CD4-positive, alpha-beta T cell treated with Interleukin-10 for 1 hour (primary cell): ENCODE data around the gene MAS1.
"Not testable (repeated sequence)": the region's sequence is repeated elsewhere in the genome, so short reads cannot be mapped to it uniquely, and the experiment has no call there.

ENCODE experiments used
- DNase-seq: peaks from one replicate; pipeline ENCODE4 v3.0.0-alpha.2; 2020

MAS1 gene

DNA sequence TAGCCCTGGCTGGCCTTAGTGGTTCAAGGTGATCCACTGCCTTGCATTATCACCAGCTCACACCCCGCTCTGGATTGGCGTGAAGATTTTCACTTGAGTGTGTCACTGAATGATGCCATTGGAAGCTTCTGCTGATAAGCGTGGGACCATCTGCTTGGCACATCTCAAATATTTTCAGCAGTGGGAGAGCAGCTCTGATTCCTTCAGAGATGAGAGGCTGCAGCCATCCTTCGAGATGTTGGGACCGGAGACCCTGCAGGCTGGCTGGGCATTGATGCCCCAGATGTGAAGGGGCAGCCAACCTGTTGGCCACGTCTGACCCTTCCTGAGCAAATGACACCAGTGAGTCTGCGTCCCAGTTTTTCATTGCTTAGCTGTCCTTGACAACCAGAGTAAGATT, at the start of gene MAS1:
Gene MAS1 (plus strand): TSS at position 197 of the 400 bp plus-strand sequence. CDS start 15,968 bp downstream, outside the sequence.
- DNase-seq: no peak

DNA sequence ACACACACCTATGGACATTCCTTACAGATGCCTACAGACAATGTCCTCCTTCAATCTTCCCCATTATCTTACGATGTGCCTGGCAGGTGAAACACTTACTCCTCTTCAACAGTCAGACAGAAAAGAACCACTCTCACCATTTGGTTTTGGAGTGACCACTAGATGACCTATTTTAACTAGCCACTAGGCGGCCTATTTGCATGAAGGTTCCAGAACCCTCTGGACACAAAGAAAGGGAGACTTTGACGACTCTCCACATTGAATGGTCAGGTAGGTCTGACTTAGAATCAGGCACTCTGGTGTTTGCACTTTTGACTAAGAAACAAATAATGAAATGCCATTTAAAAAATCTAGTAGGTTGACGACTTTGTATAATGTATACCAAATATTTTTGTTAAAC, 48.8 kb upstream of the MAS1 start:
- DNase-seq: no peak

DNA sequence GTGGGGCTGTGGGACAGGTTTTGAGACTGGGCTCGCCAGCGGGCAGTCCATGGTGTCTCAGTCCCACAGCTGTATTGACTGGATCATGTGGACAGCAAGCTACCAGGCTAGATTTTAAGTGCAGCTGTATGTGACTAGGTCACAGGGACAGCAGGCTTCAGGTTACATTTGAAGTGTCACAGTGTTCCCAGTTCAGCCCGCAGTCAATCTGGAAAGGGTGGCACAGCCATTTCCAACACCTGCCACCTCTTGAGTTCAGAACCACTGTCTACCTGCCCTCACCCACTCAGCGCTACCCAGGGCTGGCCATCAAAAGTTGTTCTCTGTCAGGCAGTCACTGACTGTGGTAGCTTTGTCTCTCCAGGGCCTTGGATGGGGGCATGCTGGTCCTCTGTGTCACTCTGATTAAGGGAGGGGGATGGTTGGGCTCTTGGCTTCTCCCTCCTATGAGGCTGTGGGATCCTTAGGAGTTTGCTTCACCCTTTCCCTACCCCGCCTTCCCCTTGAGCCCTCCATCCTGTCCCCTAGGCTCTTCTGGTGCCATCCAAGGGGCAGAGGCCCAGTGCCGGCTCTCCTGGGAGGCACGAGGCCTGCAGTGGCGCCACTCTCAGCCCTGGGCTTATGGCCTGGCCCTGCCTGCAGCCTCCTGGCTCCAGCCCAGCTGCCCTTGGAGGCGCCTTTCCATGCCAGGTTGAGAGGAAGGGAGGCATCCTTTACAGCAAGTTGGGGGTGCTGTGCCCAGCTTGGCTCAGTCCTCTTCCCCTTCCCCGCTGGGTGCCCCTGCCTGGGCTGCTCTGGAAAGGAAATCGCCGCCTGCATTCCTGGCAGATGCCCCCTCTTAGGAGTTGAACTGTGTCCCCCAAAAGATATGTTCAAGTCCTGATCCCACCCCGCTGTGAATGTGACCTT, 45.8 kb upstream of the MAS1 start:
- no peak for DNase-seq

DNA sequence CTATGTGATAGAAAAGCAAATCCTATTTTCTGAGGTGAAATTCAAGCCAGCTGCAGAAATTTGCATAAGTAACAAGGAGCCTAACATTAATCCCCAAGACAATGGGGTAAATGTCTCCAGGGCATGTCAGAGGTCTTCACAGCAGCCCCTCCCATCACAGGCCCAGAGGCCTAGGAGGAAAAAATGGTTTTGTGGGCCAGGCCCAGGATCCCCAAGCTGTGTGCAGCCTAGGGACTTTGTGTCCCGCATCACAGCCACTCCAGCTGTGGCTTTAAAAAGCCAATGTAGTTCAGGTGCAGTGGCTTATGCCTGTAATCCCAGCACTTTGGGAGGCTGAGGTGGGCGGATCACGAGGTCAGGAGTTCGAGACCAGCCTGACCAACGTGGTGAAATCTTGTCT, 42.2 kb upstream of the MAS1 start:
- DNase-seq: not testable (repeated sequence)

DNA sequence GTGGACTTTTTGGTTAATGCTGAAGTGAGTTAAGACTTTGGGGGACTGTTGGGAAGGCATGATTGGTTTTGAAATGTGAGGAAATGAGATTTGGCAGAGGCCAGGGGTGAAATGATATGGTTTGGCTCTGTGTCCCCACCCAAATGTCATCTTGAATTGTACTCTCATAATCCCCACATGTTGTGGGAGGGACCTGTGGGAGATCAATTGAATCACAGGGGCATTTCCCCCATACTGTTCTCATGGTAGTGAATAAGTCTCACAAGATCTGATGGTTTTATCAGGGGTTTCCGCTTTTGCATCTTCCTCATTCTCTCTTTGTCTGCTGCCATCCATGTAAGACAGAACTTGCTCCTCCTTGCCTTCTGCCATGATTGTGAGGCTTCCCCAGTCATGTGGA, 40.9 kb upstream of the MAS1 start:
- DNase-seq: not testable (repeated sequence)

DNA sequence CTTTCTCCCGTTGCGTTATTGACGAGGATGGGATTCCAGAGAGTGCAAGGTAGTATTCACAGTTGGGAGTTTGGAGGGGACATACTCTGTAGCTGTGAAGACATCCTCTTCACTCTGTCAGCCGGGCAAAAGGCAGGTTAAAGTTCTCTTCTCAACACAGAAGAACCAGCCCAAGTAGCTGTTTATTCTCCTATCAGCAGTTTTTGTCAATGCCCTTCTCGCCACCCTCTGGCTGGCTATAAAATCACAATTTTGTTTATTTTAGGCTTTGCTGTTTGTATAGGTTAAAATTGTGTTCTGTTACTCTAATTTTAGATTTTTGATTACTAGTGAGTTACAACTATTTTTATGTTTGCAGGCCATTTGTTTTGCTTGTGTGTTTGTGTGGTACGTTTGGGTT, 37.9 kb upstream of the MAS1 start:
- peak; percentile 40 for DNase-seq

DNA sequence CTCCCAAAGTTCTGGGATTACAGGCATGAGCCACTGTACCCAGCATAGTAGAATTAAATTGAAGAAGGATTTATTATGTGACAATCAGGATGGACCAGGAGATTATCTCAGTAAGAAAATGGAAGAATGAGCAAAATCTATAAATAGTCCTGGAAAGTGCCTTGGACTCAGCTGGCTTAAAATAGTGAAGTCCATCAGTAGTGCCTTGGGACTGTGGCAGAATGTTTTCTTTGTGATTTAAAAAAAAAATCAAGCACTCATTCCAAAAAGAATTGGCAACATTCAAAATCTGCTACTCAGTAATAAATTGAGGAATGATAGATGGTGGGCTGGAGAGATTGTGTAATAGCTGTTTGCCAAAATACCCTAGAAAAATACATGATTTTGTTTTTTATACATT, 37.0 kb upstream of the MAS1 start:
- no peak for DNase-seq

DNA sequence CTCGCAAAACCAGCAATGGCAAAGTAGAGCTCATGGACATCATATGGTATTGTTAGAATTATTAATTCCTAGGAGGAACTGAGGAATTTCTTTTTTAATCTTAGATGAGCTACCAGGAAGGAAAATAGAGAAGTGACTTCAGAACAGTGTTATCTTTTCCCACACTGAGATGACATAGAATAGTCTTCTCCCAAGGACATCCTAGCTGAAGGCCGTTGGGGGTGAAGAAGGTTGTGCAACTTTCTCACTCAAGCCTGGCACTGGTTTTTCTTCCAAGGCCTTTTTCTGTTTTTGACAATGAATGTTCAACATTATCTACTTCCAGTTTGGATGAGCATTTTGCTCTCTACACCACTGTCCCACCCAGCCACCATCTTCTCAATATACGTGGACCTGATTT, 35.8 kb upstream of the MAS1 start:
- no peak for DNase-seq

DNA sequence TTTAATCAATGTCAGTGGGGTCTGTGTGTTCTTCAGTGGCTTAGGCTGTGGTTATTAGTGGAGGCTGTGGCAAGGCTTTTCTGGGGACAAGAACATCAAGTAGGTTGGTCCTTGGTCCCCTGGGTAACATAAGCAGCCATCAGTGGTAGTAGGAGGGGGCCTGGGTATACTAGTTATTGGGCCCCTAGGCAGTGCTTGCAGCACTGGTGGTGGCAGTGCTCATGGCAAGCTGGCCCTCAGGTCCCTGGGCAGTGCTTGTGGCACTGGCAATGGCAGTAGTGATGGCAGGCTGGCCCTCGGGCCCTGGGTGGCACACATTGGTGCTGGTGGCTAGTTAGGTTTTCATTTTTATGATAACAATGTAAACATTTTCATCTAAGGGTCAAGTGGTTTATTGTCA, 32.5 kb upstream of the MAS1 start:
- no peak for DNase-seq

DNA sequence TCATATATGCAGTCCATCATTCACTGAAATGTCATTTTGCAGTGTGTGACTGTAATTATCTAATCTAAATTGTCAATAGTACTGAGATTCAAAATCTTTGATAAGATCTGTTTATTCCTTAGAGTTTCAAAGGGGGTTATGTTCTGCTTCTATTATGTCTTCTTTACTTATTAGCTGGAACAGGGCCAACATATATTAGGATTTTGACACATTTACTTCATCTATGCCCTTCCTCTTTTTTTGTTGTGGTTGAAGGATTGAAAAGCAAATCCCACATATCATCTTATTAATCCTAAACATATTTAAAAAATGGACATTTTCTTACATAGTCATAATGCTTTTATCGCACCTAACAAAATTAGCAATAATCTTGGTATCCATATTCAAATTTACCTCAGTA, 30.3 kb upstream of the MAS1 start:
- no peak for DNase-seq

DNA sequence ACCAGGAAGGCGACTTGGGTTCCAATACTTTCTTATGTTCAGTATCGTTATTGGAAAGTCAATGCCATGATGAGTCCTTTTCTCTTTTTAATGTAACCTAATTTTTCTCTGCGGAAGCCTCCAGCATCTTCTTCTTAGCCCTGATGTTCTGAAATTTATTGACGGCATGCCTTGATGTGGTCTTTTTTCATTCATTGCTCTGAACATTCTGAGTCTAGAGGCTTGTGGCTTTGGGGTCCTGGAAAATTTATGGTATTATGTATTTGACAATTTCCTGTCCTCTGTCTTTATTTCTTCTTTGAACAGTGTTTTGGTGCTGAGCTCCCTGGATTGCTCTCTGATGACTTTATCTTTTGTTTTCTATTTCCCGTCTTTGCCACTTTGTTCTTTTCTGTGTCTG, 28.7 kb upstream of the MAS1 start:
- peak; percentile 9 for DNase-seq

DNA sequence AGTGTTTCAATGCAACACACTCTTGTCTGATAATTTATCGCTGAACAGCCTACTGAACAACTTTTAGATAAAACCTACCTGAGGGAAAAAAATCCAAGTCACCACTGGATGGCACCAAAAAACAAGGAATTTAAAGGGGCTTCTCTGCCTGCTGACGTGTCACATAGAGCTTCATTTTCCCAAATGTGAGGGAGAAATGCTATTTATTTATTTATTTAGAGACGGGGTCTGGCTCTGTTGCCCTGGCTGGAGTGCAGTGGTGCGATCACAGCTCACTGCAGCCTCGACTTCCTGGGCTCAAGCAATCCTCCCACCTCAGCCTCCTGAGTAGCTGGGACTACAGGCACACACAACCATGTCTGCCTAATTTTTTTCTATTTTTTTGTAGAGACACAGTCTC, 27.4 kb upstream of the MAS1 start:
- DNase-seq: peak; percentile 53

DNA sequence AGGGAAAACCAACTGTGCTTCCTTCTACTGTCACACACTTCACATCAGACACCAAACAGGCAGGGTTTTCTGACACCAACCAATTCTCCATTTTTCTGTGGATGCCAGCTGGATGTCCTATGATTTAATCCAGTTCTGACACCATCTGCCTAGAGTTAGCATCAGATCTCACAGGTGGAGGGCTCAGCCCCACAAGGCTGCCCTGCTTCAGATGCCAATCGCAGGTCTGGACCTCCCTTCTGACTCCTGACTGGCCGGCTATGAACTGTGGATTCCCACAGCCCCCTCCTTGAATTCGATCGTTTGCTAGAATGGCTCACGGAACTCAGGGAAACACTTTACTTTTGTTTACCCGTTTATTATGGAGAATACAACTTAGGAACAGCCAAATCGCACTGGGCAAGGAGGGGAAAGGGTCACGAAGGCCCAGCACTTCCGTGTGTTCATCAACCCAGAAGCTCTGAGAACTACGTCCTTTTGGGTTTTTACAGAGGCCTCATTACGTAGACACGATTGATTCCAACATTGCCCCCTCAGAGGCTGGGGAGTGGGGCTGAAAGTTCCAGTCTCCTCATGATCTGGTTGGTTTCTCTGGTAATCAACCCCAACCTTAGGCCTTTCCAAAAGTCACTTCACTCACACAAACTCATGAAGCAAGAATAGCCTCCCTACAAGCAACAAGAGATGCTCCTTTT, 25.4 kb upstream of the MAS1 start:
- no peak for DNase-seq

DNA sequence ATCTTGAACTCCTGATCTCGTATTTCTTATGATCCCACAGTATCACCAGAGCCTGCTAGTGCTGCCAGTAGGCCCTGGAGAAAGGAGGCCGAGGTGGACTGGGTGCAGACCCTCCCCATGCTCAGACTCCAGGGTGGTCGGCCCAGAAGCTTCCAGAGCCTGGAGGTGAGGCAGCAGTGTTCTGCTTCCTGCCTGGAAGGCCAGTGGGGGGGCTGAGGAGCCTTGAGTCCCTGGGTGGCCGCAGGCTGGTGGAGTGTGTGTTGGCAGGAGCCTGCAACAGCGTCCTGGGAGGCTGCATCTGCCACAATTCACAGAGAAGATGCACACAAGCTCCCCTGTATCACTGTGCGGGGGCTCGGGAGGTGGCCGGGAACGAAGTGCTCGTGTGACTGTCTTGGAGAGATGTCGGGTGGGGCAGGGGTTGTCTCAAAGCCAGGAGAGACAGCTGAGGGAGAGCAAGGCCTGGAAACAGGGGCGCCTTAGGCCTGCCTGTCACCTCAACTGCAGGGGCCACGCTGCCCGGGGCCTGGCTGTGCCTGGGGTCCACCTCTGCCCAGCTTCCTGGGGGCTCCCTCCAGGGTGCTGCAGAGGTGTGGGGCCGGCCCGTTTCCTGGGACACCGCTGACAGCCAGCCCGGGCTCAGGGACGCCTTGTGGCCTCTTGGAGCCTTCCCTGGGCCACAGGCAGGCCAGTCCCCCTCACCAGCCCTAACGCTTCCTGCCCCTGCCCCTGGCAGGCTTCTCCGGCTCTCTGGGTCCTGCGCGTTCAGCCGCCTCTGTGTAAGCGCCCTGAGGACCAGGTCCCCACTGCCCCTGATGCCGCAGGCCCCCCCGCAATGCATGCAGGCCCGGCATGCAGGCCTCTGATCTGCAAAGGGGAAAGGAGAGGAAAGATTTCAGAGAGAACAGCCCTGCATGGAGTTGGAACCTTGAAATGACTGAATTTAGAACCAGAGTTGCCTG, 24.2 kb upstream of the MAS1 start:
- DNase-seq: no peak

DNA sequence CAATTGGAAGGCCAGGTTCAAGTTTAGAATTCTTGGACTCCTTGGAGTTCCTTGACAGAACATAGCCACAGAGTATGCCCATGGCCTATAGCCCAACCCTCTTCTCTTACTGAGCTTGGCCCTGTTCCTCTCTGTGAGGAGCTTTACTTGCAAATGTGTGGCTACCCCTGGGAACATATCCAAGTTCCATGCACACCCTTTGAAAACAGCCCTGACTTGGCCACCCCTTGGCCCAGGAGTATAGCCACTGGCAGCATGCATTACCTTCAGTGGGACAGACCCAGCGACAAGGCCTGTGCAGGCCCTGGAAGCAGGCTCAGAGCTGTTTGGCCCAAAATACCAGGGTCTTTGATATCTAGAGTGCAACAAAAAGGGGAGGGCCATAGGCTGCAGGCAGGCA, 19.5 kb upstream of the MAS1 start:
- no peak for DNase-seq

DNA sequence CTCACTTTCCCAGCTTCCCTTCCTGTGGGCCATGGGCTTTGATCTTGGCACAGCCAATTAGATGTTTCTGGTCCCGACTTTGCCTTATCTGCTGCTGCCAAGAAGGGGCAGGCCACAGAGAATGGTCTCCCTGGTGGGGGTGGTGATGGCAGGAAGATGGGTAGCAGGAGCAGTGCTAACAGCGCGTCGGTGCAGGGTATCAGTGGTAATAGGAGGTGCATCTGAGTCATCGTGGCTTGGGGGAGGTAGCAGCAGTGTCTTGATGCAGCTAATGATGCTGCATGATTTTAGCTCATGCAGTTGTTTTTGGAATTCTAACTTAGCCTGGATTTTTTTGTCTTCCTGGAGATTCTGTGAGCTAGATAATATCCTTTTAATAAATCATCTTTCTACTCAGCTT, 18.9 kb upstream of the MAS1 start:
- no peak for DNase-seq

DNA sequence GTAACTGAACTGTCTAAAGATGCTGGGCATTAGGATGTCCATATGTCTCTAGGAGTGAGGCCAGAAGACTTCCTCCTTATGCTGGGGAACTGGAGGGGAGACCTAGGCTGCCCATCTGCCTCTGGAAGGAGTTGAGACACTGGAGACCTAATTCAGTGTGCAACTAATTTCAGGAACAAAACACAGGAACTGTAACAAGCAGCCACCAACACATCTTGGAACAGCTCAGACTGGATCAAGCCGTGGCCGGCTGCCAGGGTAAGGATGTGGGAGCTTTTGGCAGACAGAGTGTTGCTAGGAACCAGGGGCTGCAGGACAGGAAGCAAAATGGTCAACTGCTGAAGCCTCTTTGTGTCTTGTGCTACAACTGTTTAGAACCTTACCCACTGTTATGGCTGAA, 16.4 kb upstream of the MAS1 start:
- DNase-seq: no peak

DNA sequence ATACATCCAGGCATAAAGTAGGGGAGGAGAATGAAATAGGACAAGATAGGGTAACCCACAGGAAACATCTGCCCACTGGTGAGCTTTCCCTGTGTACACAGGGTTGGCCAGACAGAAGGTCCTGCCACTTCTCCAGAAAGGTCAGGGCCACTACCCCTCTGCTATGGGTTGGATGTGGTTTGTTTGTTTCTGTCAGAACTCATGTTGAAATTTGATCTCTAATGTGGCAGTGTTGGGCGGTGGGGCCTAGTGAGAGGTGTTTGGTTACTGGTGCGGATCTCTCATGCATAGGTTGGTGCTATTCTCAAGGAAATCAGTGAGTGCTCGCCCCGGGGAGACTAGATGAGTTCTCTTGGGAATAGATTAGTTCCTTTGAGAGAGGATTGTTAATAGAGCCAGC, 15.6 kb upstream of the MAS1 start:
- DNase-seq: no peak

DNA sequence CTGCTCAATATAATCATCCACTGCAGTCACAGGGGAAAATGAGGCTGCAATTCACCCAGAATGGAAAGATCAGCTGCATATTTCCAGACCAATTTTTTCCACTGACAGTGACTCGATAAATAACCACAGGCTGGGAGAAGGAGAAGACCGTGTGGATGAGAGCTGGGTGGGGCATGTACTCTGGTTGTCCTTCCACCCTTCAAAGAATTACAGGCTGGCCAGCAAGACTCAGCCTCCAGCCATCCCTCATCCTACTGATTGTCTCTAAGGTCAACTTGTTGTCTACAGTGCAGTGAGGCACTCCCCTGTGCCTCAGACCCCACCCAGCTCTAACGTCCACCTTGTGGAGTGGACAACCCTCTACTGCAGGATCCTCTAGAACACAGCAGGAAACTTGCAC, 14.5 kb upstream of the MAS1 start:
- no peak for DNase-seq

DNA sequence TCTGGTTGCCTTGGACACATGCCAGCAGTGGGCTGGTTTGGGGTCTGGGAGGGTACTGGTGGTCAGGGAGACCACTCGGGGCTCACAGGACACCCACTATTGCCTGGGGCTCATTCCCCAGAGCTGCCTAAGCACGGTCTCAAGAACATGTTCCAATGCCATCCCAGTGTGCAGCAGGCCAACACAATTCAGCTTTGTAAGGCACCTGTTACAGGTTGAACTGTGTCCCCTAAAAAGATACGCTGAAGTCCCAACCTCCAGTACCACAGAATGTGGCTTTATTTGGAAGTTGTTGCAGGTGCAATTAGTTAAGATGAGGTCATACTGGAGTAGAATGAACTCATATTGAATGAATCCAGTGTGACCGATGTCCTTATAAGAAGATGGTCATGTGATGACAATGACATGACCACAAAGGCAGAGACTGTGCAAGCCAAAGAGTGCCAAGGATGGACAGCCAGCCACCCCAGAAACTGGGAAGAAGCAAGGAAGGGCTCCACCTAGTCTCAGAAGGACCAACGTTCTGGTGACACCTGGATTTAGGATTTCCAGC, 13.5 kb upstream of the MAS1 start:
- DNase-seq: no peak

DNA sequence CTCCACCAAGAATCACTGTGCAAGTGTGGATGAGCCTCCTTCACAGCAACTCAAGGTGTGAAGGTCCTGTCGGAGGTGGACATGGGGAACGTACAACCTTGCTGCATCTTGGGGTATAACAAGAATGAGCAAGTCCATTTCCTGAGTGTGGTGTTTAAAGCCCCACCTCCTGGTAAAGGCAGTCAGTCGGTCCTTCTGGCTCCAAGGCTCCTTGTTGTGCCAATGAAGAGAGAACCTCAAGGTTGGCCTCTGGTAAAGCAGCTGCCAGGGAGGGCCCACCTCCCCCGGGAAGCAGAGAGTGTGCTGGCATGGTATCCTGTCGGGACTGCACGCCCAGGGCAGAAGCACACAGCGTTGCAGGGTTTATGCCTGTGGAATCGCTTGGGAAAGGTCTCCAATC, 12.4 kb upstream of the MAS1 start:
- DNase-seq: no peak

DNA sequence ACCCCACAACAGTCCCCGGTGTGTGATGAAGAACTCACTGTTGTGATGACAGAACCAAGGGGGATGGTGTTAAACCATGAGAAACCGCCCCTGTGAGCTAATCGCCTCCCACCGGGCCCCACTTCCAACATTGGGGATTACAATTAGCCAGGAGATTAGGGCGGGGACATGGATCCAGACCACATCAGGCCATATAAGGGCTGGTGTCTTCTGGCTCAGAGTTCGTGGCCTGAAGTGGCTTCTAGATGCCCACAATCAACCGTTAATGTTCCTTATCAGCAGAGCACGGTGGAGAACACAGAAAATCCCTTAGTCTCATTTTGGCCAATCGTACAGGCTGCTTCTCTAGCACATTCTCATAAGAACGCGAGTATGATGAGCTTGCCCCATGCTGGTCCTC, 10.9 kb upstream of the MAS1 start:
- no peak for DNase-seq

DNA sequence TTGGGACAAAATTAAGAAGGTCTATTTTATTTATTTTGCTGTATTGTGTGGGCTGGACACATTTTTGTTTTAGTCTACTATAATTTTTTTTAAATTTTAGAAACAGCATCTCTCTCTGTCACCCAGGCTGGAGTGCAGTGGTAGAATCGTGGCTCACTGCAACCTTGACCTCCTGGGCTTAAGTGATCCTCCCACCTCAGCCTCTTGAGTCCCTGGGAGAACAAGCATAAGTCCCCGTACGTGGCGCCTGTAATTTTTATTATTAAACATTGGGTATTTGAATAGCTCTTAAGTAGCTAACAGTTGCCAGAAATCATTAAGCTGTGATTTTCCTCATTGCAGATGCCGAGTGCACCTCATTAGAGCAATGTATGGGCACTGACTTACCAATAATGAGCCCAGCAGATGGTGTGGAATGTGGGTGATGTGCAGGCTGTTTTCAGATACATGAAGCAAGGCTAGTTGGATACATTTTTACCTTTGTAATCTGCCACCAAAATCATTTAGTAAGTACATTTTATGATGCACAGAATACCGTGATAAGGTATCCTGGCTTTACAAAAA, 10.3 kb upstream of the MAS1 start:
- no peak for DNase-seq
